GM12865 (cell line): ENCODE data around the gene NDUFS3.

Experiments
- DNase-seq: peaks from one replicate; pipeline ENCODE4 v3.0.0; 2010; ENCODE audit warnings: low read depth
- H3K4me3 ChIP-seq: 2 replicates; pipeline ENCODE4 v1.5.1; 2011; ENCODE audit warnings: mild to moderate bottlenecking, low read depth, low read length, control low read depth
- TF ChIP-seq, protein P1 (sequence below): IDR thresholded peaks from 2 replicates; pipeline ENCODE4 v1.5.1; 2011; ENCODE audit warnings: low read length, control low read depth, low read depth, inconsistent platforms; ENCODE audit not compliant: insufficient read depth; ENCODE audit errors: missing control alignments

The NDUFS3 gene

DNA sequence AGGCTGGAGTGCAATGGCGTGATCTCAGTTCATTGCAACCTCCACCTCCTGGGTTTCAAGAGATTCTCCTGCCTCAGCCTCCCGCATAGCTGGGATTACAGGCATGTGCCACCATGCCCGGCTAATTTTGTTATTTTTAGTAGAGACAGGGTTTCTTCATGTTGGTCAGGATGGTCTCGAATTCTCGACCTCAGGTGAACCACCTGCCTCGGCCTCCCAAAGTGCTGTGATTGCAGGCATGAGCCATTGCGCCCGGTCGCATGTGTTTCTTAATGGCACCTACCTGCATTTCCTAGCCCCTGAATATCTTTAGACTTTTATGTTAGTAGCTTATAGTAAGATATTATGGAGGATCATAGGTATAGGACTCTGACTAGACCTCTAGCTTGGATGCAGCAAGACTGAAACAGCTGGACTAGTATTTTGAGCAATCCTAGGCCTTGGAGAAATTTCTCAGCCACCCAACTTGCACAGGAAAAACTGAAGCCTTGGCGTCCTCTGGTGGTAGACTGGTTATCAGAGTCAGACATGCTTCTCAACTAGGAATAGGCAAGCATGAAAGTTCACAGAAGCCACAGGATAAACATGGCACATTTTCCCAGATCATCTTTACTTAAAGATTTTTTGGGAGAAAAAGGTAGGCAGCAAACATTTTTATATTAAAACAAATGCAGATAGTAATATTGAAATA, 38.0 kb downstream of the NDUFS3 start:
- no peak overlapping the region for H3K4me3 ChIP-seq
- peak; percentile 53 for DNase-seq
- TF ChIP-seq, protein P1, sequence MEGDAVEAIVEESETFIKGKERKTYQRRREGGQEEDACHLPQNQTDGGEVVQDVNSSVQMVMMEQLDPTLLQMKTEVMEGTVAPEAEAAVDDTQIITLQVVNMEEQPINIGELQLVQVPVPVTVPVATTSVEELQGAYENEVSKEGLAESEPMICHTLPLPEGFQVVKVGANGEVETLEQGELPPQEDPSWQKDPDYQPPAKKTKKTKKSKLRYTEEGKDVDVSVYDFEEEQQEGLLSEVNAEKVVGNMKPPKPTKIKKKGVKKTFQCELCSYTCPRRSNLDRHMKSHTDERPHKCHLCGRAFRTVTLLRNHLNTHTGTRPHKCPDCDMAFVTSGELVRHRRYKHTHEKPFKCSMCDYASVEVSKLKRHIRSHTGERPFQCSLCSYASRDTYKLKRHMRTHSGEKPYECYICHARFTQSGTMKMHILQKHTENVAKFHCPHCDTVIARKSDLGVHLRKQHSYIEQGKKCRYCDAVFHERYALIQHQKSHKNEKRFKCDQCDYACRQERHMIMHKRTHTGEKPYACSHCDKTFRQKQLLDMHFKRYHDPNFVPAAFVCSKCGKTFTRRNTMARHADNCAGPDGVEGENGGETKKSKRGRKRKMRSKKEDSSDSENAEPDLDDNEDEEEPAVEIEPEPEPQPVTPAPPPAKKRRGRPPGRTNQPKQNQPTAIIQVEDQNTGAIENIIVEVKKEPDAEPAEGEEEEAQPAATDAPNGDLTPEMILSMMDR, result peak; percentile 71

- TF ChIP-seq, protein P1, result no peak
- H3K4me3 ChIP-seq, result no peak overlapping the region
Measured at GRCh38 chr11:47617417-47617809, 38.5 kb downstream of the NDUFS3 start.

DNA sequence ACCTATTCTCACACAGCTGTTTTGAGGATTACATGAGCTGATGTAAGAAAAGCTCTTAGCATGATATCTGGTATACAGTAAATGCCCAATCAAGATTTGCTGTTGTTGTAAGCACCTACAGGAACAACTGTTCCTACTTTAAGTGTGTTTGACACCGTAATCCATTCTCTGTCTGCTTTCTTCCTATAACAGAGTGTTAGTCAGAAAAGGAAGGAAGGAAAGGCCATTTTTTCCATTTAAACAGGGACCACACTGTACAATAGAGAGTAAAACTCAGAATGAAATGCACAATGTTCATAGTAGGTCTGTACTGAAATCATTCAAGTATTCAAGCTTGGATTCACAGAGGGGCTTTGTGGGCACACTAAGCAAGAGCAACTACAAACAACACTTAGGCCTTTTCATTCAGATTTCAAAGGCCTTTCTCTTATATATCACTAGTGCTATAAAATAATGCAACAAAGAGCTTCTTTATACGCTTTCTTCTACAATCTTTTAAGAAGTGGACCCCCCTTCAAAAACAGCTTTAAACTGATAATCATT, 42.0 kb downstream of the NDUFS3 start:
- TF ChIP-seq, protein P1, result no peak
- DNase-seq, result no peak
- H3K4me3 ChIP-seq, result no peak overlapping the region

More at GRCh38 chr11:47617417-47617809, 38.5 kb downstream of the NDUFS3 start:
- peak; percentile 16 for DNase-seq

DNA sequence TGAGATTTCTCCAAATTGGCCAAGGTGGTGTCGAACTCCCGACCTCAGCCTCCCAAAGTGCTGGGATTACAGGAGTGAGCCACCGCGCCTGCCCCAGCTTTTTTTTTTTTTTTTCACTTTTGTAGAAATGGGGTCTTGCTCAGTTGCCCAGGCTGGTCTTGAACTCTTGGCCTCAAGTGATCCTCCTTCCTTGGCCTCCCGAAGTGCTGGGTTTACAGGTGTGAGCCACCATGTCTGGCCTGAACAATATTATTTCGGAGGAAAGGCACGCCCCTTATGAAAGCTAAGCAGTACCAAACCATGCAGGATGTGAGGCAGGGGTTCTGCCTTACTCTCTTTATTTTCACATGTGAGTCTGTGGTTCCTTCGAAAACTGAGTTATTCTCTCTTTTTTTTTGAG, 47.4 kb downstream of the NDUFS3 start:
- no peak overlapping the region for H3K4me3 ChIP-seq
- no peak for DNase-seq
- TF ChIP-seq, protein P1, result no peak

DNA sequence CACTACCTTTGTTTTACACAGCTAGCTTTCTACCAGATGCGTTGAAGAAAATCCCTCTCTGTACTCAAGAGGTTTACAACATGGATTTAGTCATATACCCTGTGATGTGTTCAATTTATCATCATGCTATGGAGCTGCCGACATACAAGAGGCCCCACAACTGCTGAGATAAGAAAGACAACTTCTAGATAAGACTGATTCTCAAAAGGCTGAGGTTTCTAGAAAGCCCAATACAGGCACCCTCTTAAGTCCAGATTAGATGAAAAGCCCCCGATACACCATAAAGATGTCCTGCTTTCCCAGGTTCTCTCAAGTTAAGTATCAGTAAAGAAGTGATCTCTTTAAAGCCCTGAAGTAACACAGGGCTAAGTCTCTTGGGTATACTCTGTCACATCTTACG, 49.2 kb downstream of the NDUFS3 start:
- TF ChIP-seq, protein P1, result no peak
- DNase-seq, result no peak
- no peak overlapping the region for H3K4me3 ChIP-seq

- TF ChIP-seq, protein P1, result no peak
- DNase-seq, result no peak
Measured at GRCh38 chr11:47631473-47631872, 52.6 kb downstream of the NDUFS3 start.

More at GRCh38 chr11:47631473-47631872, 52.6 kb downstream of the NDUFS3 start:
- H3K4me3 ChIP-seq, result no peak overlapping the region
